CD4-positive, alpha-beta T cell treated with Interleukin-15 for 1 hour (primary cell): ENCODE results near the gene FXYD2.

ENCODE experiments used
- DNase-seq: peaks from one replicate; pipeline ENCODE4 v3.0.0-alpha.2; 2020

Gene FXYD2

GRCh38 chr11:117857734-117858414, 33.3 kb upstream of the FXYD2 start:
- no peak for DNase-seq

GRCh38 chr11:117855912-117856651, 31.5 kb upstream of the FXYD2 start:
- no peak for DNase-seq

GRCh38 chr11:117855186-117855845, 30.8 kb upstream of the FXYD2 start:
- no peak for DNase-seq

- DNase-seq: no peak
These were observed 27.8 kb upstream of the FXYD2 start for GRCh38 chr11:117852309-117852708.

- no peak for DNase-seq
These were observed 27.3 kb upstream of the FXYD2 start for GRCh38 chr11:117851852-117852251.

GRCh38 chr11:117851106-117851505, 26.6 kb upstream of the FXYD2 start:
- no peak for DNase-seq

GRCh38 chr11:117849781-117850414, 25.4 kb upstream of the FXYD2 start:
- DNase-seq: no peak

GRCh38 chr11:117843666-117844484, 19.3 kb upstream of the FXYD2 start:
- DNase-seq: peak; percentile 71

- peak; percentile 74 for DNase-seq
These were observed 17.8 kb upstream of the FXYD2 start for GRCh38 chr11:117842131-117842941.

GRCh38 chr11:117841551-117842031, 17.0 kb upstream of the FXYD2 start:
- DNase-seq: no peak

- no peak for DNase-seq
These were observed 16.5 kb upstream of the FXYD2 start for GRCh38 chr11:117840881-117841550.

- DNase-seq: no peak
These were observed 15.6 kb upstream of the FXYD2 start for GRCh38 chr11:117839936-117840813.

GRCh38 chr11:117839380-117839881, 14.9 kb upstream of the FXYD2 start:
- no peak for DNase-seq

GRCh38 chr11:117838901-117839300, 14.4 kb upstream of the FXYD2 start:
- DNase-seq: no peak

GRCh38 chr11:117837791-117838190, 13.2 kb upstream of the FXYD2 start:
- DNase-seq: no peak

- no peak for DNase-seq
These were observed 12.7 kb upstream of the FXYD2 start for GRCh38 chr11:117837070-117837776.

GRCh38 chr11:117836077-117836960, 11.8 kb upstream of the FXYD2 start:
- DNase-seq: peak; percentile 50

GRCh38 chr11:117835576-117835975, 11.0 kb upstream of the FXYD2 start:
- DNase-seq: no peak
